ENCODE measurements around the gene HIVEP3.
A peak's percentile ranks its signal among the peaks of the same experiment; 100 is the strongest.

HIVEP3 gene

GRCh38 chr1:41813226-41813625 lies 105.5 kb downstream of the HIVEP3 start:
- H3K4me3 ChIP-seq (ENCODE audit: low read depth, low read length) = no peak overlapping the region
- TF ChIP-seq CTCF (IDR thresholded peaks at IDR 0.05; ENCODE audit: low read depth, low read length, missing control alignments) = no peak

GRCh38 chr1:41812453-41812852 lies 106.3 kb downstream of the HIVEP3 start:
- no peak for DNase-seq (ENCODE audit: low read depth)
- H3K4me3 ChIP-seq (ENCODE audit: low read depth, low read length) = no peak overlapping the region
- no peak for TF ChIP-seq CTCF (IDR thresholded peaks at IDR 0.05; ENCODE audit: low read depth, low read length, missing control alignments)

More at GRCh38 chr1:41813226-41813625, 105.5 kb downstream of the HIVEP3 start:
- no peak for DNase-seq (ENCODE audit: low read depth)

GRCh38 chr1:41812051-41812450 lies 106.7 kb downstream of the HIVEP3 start:
- no peak for DNase-seq (ENCODE audit: low read depth)
- peak; percentile 82 for TF ChIP-seq CTCF (IDR thresholded peaks at IDR 0.05; ENCODE audit: low read depth, low read length, missing control alignments)
- H3K4me3 ChIP-seq (ENCODE audit: low read depth, low read length) = no peak overlapping the region

- DNase-seq (ENCODE audit: low read depth) = no peak
- no peak overlapping the region for H3K4me3 ChIP-seq (ENCODE audit: low read depth, low read length)
- no peak for TF ChIP-seq CTCF (IDR thresholded peaks at IDR 0.05; ENCODE audit: low read depth, low read length, missing control alignments)
These were observed 107.5 kb downstream of the HIVEP3 start for GRCh38 chr1:41811051-41811795.

GRCh38 chr1:41810446-41810845 lies 108.3 kb downstream of the HIVEP3 start:
- no peak for DNase-seq (ENCODE audit: low read depth)
- no peak overlapping the region for H3K4me3 ChIP-seq (ENCODE audit: low read depth, low read length)
- no peak for TF ChIP-seq CTCF (IDR thresholded peaks at IDR 0.05; ENCODE audit: low read depth, low read length, missing control alignments)

DNA sequence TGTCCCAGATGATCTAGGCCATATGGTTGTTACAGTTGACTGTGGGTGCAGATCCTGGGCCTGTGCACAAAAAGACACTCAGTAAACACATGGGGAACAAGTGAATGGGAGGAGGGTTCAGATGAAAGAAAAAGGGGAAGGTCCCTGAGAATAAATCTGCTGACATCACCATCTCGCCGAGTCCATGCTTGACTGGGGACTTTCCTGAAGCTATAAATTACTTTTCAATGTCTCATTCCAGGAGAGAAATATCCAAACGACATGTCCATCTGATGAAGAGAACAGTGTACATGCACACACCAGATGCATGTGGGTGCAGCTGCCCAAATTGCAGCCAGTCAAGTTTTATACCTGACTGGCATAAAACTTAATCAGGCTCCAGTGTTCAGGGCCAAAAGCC lies 109.0 kb downstream of the HIVEP3 start:
- TF ChIP-seq CTCF (IDR thresholded peaks at IDR 0.05; ENCODE audit: low read depth, low read length, missing control alignments) = no peak
- no peak for DNase-seq (ENCODE audit: low read depth)

GRCh38 chr1:41807390-41807789 lies 111.3 kb downstream of the HIVEP3 start:
- H3K4me3 ChIP-seq (ENCODE audit: low read depth, low read length) = no peak overlapping the region
- TF ChIP-seq CTCF (IDR thresholded peaks at IDR 0.05; ENCODE audit: low read depth, low read length, missing control alignments) = no peak
- DNase-seq (ENCODE audit: low read depth) = no peak

More for the DNA sequence above, 109.0 kb downstream of the HIVEP3 start:
- no peak overlapping the region for H3K4me3 ChIP-seq (ENCODE audit: low read depth, low read length)

Data from GM12864 (cell line).